GM23338 (cell line): ENCODE results near the gene KDM6B. TPM values are rescaled to one million over a fixed set of nuclear protein-coding genes. Genes with fewer than 3 reads are reported as not detected.

ENCODE experiments used
- ATAC-seq: fragments of 200-7000 bp; cut with Tn5 transposase; 3 replicates; pipeline ENCODE4 v1.9.1; 2020
- DNase-seq: peaks from one replicate; pipeline ENCODE4 v3.0.0-alpha.2; 2015; ENCODE audit warnings: low spot score
- H2AFZ ChIP-seq: fragments of 200-600 bp; sonication (generic); 2 replicates; pipeline ENCODE4 v1.8.0; 2016; ENCODE audit warnings: antibody characterized with exemption, mild to moderate bottlenecking, moderate library complexity
- H3F3A ChIP-seq: fragments of 200-600 bp; sonication (generic); replicated peaks from 2 replicates; pipeline ENCODE4 v1.8.0; 2017; ENCODE audit warnings: antibody characterized with exemption, mixed run types, low read depth
- H3K27ac ChIP-seq: fragments of 200-600 bp; sonication (generic); 2 replicates; pipeline ENCODE4 v1.6.1; 2016; ENCODE audit warnings: low read depth
- H3K27me3 ChIP-seq: fragments of 200-600 bp; sonication (generic); 2 replicates; pipeline ENCODE4 v1.8.0; 2016; ENCODE audit warnings: mild to moderate bottlenecking, mixed run types, moderate library complexity; ENCODE audit not compliant: insufficient read depth
- H3K36me3 ChIP-seq: fragments of 200-600 bp; sonication (generic); 2 replicates; pipeline ENCODE4 v1.8.0; 2016; ENCODE audit warnings: mild to moderate bottlenecking; ENCODE audit not compliant: insufficient read depth
- H3K4me1 ChIP-seq: fragments of 200-600 bp; sonication (generic); 2 replicates; pipeline ENCODE4 v1.8.0; 2016; ENCODE audit warnings: mild to moderate bottlenecking, moderate library complexity; ENCODE audit not compliant: insufficient read depth
- H3K4me2 ChIP-seq: fragments of 200-600 bp; sonication (generic); 2 replicates; pipeline ENCODE4 v1.7.1; 2017; ENCODE audit warnings: mixed run types
- H3K4me3 ChIP-seq: fragments of 200-600 bp; sonication (generic); 2 replicates; pipeline ENCODE4 v1.6.1; 2016; ENCODE audit warnings: mixed run types
- H3K79me2 ChIP-seq: fragments of 200-600 bp; sonication (generic); replicated peaks from 2 replicates; pipeline ENCODE4 v1.8.0; 2017; ENCODE audit warnings: mild to moderate bottlenecking; ENCODE audit not compliant: insufficient read depth
- H3K9me2 ChIP-seq: fragments of 200-600 bp; sonication (generic); 2 replicates; pipeline ENCODE4 v1.8.0; 2017; ENCODE audit not compliant: insufficient read depth
- H4K20me1 ChIP-seq: fragments of 200-600 bp; sonication (generic); replicated peaks from 2 replicates; pipeline ENCODE4 v1.8.0; 2017; ENCODE audit warnings: mild to moderate bottlenecking; ENCODE audit not compliant: insufficient read depth
- H3K27ac Mint-ChIP-seq: 2 replicates; pipeline ENCODE4 v1.8.0; 2020; ENCODE audit warnings: inconsistent platforms, mild to moderate bottlenecking, moderate library complexity, mixed read lengths
- H3K27me3 Mint-ChIP-seq: 3 replicates; pipeline ENCODE4 v1.8.0; 2022; ENCODE audit warnings: low read depth, mild to moderate bottlenecking, moderate library complexity, mixed read lengths, inconsistent platforms; ENCODE audit not compliant: insufficient read depth, poor library complexity
- H3K36me3 Mint-ChIP-seq: 3 replicates; pipeline ENCODE4 v1.8.0; 2021; ENCODE audit warnings: low read depth, mild to moderate bottlenecking, inconsistent platforms, moderate library complexity, mixed read lengths
- H3K4me1 Mint-ChIP-seq: 3 replicates; pipeline ENCODE4 v1.8.0; 2020; ENCODE audit warnings: mild to moderate bottlenecking, inconsistent platforms, mixed read lengths
- H3K4me3 Mint-ChIP-seq: 3 replicates; pipeline ENCODE4 v1.8.0; 2021; ENCODE audit warnings: moderate library complexity, mild to moderate bottlenecking, inconsistent platforms, mixed read lengths
- H3K9me3 Mint-ChIP-seq: 3 replicates; pipeline ENCODE4 v1.8.0; 2020; ENCODE audit warnings: moderate library complexity, mild to moderate bottlenecking, inconsistent platforms, mixed read lengths
- EZH2 ChIP-seq: fragments of 200-600 bp; sonication (generic); IDR thresholded peaks from one replicate; pipeline ENCODE4 v1.8.0; 2017; ENCODE audit warnings: antibody characterized with exemption, mild to moderate bottlenecking, low read depth; ENCODE audit not compliant: unreplicated experiment
- EZH2phosphoT487 ChIP-seq: fragments of 200-600 bp; sonication (generic); IDR thresholded peaks from one replicate; pipeline ENCODE4 v1.8.1; 2018; ENCODE audit warnings: antibody characterized with exemption; ENCODE audit not compliant: unreplicated experiment
- POLR2AphosphoS5 ChIP-seq: IDR thresholded peaks from 2 replicates; pipeline ENCODE4 v1.6.1; 2016; ENCODE audit warnings: antibody characterized with exemption, low read depth
- STAT1 ChIP-seq: IDR thresholded peaks from one replicate; pipeline ENCODE4 v1.6.1; 2016; ENCODE audit warnings: antibody characterized with exemption; ENCODE audit not compliant: unreplicated experiment
- ZNF114 ChIP-seq: fragments of 250-450 bp; sonication (Bioruptor Pico); IDR thresholded peaks from 2 replicates; pipeline ENCODE4 v1.5.0; 2020; ENCODE audit warnings: mild to moderate bottlenecking, moderate library complexity
- ZNF331 ChIP-seq: fragments of 250-450 bp; sonication (Bioruptor Pico); IDR thresholded peaks from 2 replicates; pipeline ENCODE4 v1.5.0; 2020; ENCODE audit warnings: low read depth, mild to moderate bottlenecking, moderate library complexity
- polyA plus RNA-seq: library from polyadenylated mRNA; unstranded; fragments of >200 nt; fragmentation: Nextera tagmentation; extraction: Ambion mirVana; gene quantifications from 2 replicates; pipeline ENCODE4 v1.2.1, GENCODE V29; 2016
- total RNA-seq: library from RNA; depleted of rRNA; stranded (reverse); fragments of >200 nt; shearing (Covaris generic); gene quantifications from 2 replicates; pipeline ENCODE4 v1.2.3, GENCODE V29; 2014
- TF ChIP-seq, protein P1 (sequence below): IDR thresholded peaks from one replicate; pipeline ENCODE4 v1.6.1; 2018; ENCODE audit warnings: antibody characterized with exemption; ENCODE audit not compliant: unreplicated experiment
- TF ChIP-seq, protein P2 (sequence below): IDR thresholded peaks from 2 replicates; pipeline ENCODE4 v1.6.1; 2016; ENCODE audit warnings: antibody characterized with exemption
- TF ChIP-seq, protein P3 (sequence below): fragments of 250-450 bp; sonication (Bioruptor Pico); IDR thresholded peaks from 2 replicates; pipeline ENCODE4 v1.5.0; 2020; ENCODE audit warnings: mild to moderate bottlenecking, moderate library complexity

The KDM6B gene
- total and polyA plus RNA-seq, 2 experiments from 2014 or later, result 1.1 to 1.4 TPM

DNA sequence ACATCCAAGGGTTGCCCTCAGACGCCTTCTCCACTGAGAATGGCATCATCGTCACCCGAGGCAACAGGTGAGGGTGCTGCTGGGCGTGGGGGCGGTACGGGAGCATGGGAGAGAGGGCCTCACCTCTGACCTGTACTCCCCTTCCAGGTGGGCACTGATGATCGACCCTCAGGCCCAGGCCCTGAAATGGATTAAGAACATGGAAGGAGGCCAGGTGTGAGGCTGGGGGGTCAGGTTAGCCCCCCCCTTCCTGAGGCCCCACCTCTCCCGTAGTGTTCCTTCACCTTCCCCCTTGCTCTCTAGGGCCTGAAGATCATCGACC lies 16.4 kb upstream of the KDM6B start:
- H3K4me3 Mint-ChIP-seq, result no peak overlapping the region
- no peaks in the 10 kb centered on the region for H4K20me1 ChIP-seq
- H3K4me2 ChIP-seq, result no peak overlapping the region
- no peaks in the 10 kb centered on the region for H3K27me3 ChIP-seq
- no peaks in the 10 kb centered on the region for H3K9me3 Mint-ChIP-seq
- DNase-seq (no peak), ATAC-seq (no peak)
- peaks cover 22% of the 10 kb centered on the region for H3K27me3 Mint-ChIP-seq
- no peaks in the 10 kb centered on the region for H3F3A ChIP-seq
- H3K4me3 ChIP-seq, result no peak overlapping the region
- H3K9me2 ChIP-seq, result no peaks in the 10 kb centered on the region
- TF ChIP-seq ZNF331 (CRISPR knock-in tag), result no peak
- TF ChIP-seq POLR2AphosphoS5, result no peak
- TF ChIP-seq STAT1, result no peak
- TF ChIP-seq, protein P1, sequence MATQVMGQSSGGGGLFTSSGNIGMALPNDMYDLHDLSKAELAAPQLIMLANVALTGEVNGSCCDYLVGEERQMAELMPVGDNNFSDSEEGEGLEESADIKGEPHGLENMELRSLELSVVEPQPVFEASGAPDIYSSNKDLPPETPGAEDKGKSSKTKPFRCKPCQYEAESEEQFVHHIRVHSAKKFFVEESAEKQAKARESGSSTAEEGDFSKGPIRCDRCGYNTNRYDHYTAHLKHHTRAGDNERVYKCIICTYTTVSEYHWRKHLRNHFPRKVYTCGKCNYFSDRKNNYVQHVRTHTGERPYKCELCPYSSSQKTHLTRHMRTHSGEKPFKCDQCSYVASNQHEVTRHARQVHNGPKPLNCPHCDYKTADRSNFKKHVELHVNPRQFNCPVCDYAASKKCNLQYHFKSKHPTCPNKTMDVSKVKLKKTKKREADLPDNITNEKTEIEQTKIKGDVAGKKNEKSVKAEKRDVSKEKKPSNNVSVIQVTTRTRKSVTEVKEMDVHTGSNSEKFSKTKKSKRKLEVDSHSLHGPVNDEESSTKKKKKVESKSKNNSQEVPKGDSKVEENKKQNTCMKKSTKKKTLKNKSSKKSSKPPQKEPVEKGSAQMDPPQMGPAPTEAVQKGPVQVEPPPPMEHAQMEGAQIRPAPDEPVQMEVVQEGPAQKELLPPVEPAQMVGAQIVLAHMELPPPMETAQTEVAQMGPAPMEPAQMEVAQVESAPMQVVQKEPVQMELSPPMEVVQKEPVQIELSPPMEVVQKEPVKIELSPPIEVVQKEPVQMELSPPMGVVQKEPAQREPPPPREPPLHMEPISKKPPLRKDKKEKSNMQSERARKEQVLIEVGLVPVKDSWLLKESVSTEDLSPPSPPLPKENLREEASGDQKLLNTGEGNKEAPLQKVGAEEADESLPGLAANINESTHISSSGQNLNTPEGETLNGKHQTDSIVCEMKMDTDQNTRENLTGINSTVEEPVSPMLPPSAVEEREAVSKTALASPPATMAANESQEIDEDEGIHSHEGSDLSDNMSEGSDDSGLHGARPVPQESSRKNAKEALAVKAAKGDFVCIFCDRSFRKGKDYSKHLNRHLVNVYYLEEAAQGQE, result no peak
- no peak for TF ChIP-seq EZH2phosphoT487
- no peaks in the 10 kb centered on the region for H3K36me3 ChIP-seq
- no peaks in the 10 kb centered on the region for H3K4me1 ChIP-seq
- H3K4me1 Mint-ChIP-seq, result no peaks in the 10 kb centered on the region; the same call in 2 of the 3 replicates
- H3K27ac ChIP-seq, result no peak overlapping the region
- no peak overlapping the region for H2AFZ ChIP-seq
- H3K27ac Mint-ChIP-seq, result no peak overlapping the region
- no peaks in the 10 kb centered on the region; the same call in 2 of the 3 replicates for H3K36me3 Mint-ChIP-seq
- no peaks in the 10 kb centered on the region for H3K79me2 ChIP-seq

DNA sequence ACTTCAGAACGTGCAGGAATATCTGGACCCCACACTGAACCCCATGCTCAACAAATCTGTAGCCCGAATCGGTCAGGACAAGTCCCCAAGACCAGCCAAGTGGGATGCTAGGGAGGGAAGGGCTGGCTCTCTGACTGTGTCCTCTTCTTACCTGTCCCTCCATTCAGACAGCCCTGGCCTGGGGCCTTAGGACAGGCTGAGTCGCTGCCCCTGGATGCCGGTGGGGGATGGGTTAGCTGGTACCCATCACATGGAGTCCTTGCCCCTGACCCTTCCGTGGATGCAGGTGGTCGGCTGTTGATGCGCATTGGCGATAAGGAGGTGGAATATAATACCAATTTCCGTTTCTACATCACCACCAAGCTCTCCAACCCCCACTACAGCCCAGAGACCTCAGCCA lies 16.0 kb upstream of the KDM6B start:
- no peak overlapping the region for H3K4me3 Mint-ChIP-seq
- no peak for TF ChIP-seq EZH2phosphoT487
- TF ChIP-seq EZH2, result no peak
- no peak for TF ChIP-seq ZNF114
- TF ChIP-seq, protein P2, sequence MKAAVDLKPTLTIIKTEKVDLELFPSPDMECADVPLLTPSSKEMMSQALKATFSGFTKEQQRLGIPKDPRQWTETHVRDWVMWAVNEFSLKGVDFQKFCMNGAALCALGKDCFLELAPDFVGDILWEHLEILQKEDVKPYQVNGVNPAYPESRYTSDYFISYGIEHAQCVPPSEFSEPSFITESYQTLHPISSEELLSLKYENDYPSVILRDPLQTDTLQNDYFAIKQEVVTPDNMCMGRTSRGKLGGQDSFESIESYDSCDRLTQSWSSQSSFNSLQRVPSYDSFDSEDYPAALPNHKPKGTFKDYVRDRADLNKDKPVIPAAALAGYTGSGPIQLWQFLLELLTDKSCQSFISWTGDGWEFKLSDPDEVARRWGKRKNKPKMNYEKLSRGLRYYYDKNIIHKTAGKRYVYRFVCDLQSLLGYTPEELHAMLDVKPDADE, result no peak
- no peak for TF ChIP-seq STAT1
- TF ChIP-seq, protein P3, sequence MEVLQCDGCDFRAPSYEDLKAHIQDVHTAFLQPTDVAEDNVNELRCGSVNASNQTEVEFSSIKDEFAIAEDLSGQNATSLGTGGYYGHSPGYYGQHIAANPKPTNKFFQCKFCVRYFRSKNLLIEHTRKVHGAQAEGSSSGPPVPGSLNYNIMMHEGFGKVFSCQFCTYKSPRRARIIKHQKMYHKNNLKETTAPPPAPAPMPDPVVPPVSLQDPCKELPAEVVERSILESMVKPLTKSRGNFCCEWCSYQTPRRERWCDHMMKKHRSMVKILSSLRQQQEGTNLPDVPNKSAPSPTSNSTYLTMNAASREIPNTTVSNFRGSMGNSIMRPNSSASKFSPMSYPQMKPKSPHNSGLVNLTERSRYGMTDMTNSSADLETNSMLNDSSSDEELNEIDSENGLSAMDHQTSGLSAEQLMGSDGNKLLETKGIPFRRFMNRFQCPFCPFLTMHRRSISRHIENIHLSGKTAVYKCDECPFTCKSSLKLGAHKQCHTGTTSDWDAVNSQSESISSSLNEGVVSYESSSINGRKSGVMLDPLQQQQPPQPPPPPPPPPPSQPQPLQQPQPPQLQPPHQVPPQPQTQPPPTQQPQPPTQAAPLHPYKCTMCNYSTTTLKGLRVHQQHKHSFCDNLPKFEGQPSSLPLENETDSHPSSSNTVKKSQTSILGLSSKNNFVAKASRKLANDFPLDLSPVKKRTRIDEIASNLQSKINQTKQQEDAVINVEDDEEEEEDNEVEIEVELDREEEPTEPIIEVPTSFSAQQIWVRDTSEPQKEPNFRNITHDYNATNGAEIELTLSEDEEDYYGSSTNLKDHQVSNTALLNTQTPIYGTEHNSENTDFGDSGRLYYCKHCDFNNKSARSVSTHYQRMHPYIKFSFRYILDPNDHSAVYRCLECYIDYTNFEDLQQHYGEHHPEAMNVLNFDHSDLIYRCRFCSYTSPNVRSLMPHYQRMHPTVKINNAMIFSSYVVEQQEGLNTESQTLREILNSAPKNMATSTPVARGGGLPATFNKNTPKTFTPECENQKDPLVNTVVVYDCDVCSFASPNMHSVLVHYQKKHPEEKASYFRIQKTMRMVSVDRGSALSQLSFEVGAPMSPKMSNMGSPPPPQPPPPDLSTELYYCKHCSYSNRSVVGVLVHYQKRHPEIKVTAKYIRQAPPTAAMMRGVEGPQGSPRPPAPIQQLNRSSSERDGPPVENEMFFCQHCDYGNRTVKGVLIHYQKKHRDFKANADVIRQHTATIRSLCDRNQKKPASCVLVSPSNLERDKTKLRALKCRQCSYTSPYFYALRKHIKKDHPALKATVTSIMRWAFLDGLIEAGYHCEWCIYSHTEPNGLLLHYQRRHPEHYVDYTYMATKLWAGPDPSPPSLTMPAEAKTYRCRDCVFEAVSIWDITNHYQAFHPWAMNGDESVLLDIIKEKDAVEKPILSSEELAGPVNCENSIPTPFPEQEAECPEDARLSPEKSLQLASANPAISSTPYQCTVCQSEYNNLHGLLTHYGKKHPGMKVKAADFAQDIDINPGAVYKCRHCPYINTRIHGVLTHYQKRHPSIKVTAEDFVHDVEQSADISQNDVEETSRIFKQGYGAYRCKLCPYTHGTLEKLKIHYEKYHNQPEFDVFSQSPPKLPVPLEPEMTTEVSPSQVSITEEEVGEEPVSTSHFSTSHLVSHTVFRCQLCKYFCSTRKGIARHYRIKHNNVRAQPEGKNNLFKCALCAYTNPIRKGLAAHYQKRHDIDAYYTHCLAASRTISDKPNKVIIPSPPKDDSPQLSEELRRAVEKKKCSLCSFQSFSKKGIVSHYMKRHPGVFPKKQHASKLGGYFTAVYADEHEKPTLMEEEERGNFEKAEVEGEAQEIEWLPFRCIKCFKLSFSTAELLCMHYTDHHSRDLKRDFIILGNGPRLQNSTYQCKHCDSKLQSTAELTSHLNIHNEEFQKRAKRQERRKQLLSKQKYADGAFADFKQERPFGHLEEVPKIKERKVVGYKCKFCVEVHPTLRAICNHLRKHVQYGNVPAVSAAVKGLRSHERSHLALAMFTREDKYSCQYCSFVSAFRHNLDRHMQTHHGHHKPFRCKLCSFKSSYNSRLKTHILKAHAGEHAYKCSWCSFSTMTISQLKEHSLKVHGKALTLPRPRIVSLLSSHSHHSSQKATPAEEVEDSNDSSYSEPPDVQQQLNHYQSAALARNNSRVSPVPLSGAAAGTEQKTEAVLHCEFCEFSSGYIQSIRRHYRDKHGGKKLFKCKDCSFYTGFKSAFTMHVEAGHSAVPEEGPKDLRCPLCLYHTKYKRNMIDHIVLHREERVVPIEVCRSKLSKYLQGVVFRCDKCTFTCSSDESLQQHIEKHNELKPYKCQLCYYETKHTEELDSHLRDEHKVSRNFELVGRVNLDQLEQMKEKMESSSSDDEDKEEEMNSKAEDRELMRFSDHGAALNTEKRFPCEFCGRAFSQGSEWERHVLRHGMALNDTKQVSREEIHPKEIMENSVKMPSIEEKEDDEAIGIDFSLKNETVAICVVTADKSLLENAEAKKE (CRISPR knock-in tag), result no peak
- TF ChIP-seq ZNF331 (CRISPR knock-in tag), result no peak
- no peak for TF ChIP-seq POLR2AphosphoS5

More for the DNA sequence above, 16.0 kb upstream of the KDM6B start:
- Histone ChIP-seq H4K20me1 (no peaks in the 10 kb centered on the region), H3K4me2 (no peak overlapping the region), H3K27ac (no peak overlapping the region), H3K4me1 (no peaks in the 10 kb centered on the region), H3K79me2 (no peaks in the 10 kb centered on the region), H3K4me3 (no peak overlapping the region), H3K9me2 (no peaks in the 10 kb centered on the region), H3F3A (no peaks in the 10 kb centered on the region), H2AFZ (no peak overlapping the region), H3K27me3 (no peaks in the 10 kb centered on the region), H3K36me3 (no peaks in the 10 kb centered on the region)
- Mint-ChIP-seq H3K27ac (no peak overlapping the region), H3K9me3 (no peaks in the 10 kb centered on the region), H3K27me3 (peaks cover 22% of the 10 kb centered on the region), H3K4me1 (no peaks in the 10 kb centered on the region; the same call in 2 of the 3 replicates), H3K36me3 (no peaks in the 10 kb centered on the region; the same call in 2 of the 3 replicates)
- no peak for ATAC-seq
- DNase-seq, result no peak
